Endothelial cell of umbilical vein (primary cell): Measurements from ENCODE around the gene TRAPPC2B. TPM values are rescaled to one million over a fixed set of nuclear protein-coding genes. Genes with fewer than 3 reads are reported as not detected.

Source experiments
- BruUV-seq: library from RNA; stranded (reverse); fragments of 400-500 nt; replicated peaks from 2 replicates; lab custom pipeline; 2021; lab: Mats Ljungman, UMichigan
- CTCF ChIA-PET: fragments of 300-600, 350-600 bp; sonication (Branson Sonifier 250); formaldehyde crosslinking; loops from one replicate; lab custom pipeline; 2021; ENCODE audit warnings: antibody characterized with exemption, inconsistent platforms; lab: Charles Lee
- POLR2A ChIA-PET: fragments of 300-600, 350-600 bp; sonication (Branson Sonifier 250); formaldehyde crosslinking; loops from one replicate; lab custom pipeline; 2021; ENCODE audit warnings: antibody characterized with exemption, inconsistent platforms; lab: Charles Lee
- DNase-seq: peaks from one replicate; pipeline ENCODE4 v3.0.0-alpha.2; 2011; ENCODE audit warnings: low read depth, low spot score
- FAIRE-seq: peaks from 2 replicates; lab custom pipeline; 2011; peaks lifted over from hg19 to GRCh38; lab: Jason Lieb, UNC
- H2AFZ ChIP-seq: 2 replicates; pipeline ENCODE4 v1.6.0; 2012; ENCODE audit warnings: low read depth, low read length, control low read depth, inconsistent platforms
- H3K27ac ChIP-seq: 2 replicates; pipeline ENCODE4 v1.5.1; 2011; ENCODE audit warnings: low read depth, mild to moderate bottlenecking, control low read depth, low read length, moderate library complexity; ENCODE audit not compliant: insufficient read depth
- H3K27me3 ChIP-seq, 2 experiments: 2 replicates each; pipeline versions ENCODE4 v1.6.0 to v1.6.1; 2011; ENCODE audit warnings: low read length in 2 of 2, mixed read lengths in 1 of 2; ENCODE audit not compliant: control insufficient read depth in 2 of 2, insufficient read depth in 2 of 2
- H3K36me3 ChIP-seq, 2 experiments: 2 replicates in 1 of 2; 3 replicates in 1 of 2; pipeline ENCODE4 v1.5.1; 2011; ENCODE audit warnings: low read length in 2 of 2, mild to moderate bottlenecking in 1 of 2, moderate library complexity in 1 of 2; ENCODE audit not compliant: control insufficient read depth in 2 of 2, insufficient read depth in 2 of 2; ENCODE audit errors: extremely low read depth in 1 of 2
- H3K4me1 ChIP-seq: 3 replicates; pipeline ENCODE4 v1.5.1; 2011; ENCODE audit warnings: mild to moderate bottlenecking, low read length; ENCODE audit not compliant: control insufficient read depth, insufficient read depth; ENCODE audit errors: extremely low read depth
- H3K4me2 ChIP-seq: 2 replicates; pipeline ENCODE4 v1.6.1; 2011; ENCODE audit warnings: low read length, control low read depth, mixed read lengths; ENCODE audit not compliant: insufficient read depth
- H3K4me3 ChIP-seq, 3 experiments: fragments of 200-600 bp in 1 of 3; sonication (generic), shearing (Covaris generic) in 1 of 3; replicated peaks in 1 of 3; 2 replicates each; pipeline ENCODE4 v1.5.1; 2011 to 2016; ENCODE audit warnings: control low read depth in 3 of 3, low read length in 3 of 3, mild to moderate bottlenecking in 2 of 3, inconsistent platforms in 1 of 3, low read depth in 1 of 3, moderate library complexity in 1 of 3; ENCODE audit not compliant: insufficient read depth in 1 of 3
- H3K79me2 ChIP-seq: 2 replicates; pipeline ENCODE4 v1.6.0; 2012; ENCODE audit warnings: low read length, inconsistent platforms; ENCODE audit not compliant: control insufficient read depth, insufficient read depth
- H3K9ac ChIP-seq: replicated peaks from 2 replicates; pipeline ENCODE3; 2011; ENCODE audit warnings: low read length, control low read depth; ENCODE audit not compliant: insufficient read depth; ENCODE audit errors: extremely low read depth
- H3K9me1 ChIP-seq: replicated peaks from 3 replicates; pipeline ENCODE4 v1.6.0; 2011; ENCODE audit warnings: mild to moderate bottlenecking, low read length; ENCODE audit not compliant: control insufficient read depth, insufficient read depth; ENCODE audit errors: extremely low read depth
- H3K9me3 ChIP-seq: replicated peaks from 2 replicates; pipeline ENCODE4 v1.5.1; 2012; ENCODE audit warnings: low read length, inconsistent platforms; ENCODE audit not compliant: control insufficient read depth, insufficient read depth
- H4K20me1 ChIP-seq: replicated peaks from 2 replicates; pipeline ENCODE3; 2011; ENCODE audit warnings: mild to moderate bottlenecking, low read length; ENCODE audit not compliant: control insufficient read depth, insufficient read depth; ENCODE audit errors: extremely low read depth
- EZH2 ChIP-seq: IDR thresholded peaks from 2 replicates; pipeline ENCODE4 v1.6.1; 2012; ENCODE audit warnings: borderline replicate concordance, low read depth, mild to moderate bottlenecking, moderate library complexity, low read length, inconsistent platforms; ENCODE audit not compliant: severe bottlenecking
- FOS ChIP-seq: IDR thresholded peaks from 2 replicates; pipeline ENCODE4 v1.6.1; 2011; ENCODE audit warnings: mild to moderate bottlenecking, low read length, moderate library complexity, borderline replicate concordance; ENCODE audit not compliant: insufficient read depth
- GATA2 ChIP-seq: IDR thresholded peaks from 2 replicates; pipeline ENCODE4 v1.7.0; 2011; ENCODE audit warnings: low read depth, mild to moderate bottlenecking, moderate library complexity, mixed read lengths, low read length; ENCODE audit not compliant: insufficient read length, insufficient read depth
- JUN ChIP-seq: IDR thresholded peaks from 2 replicates; pipeline ENCODE4 v1.6.1; 2011; ENCODE audit warnings: borderline replicate concordance, low read depth; ENCODE audit not compliant: insufficient read length, insufficient read depth
- MYC ChIP-seq: IDR thresholded peaks from one replicate; pipeline ENCODE4 v1.6.1; 2011; ENCODE audit warnings: mild to moderate bottlenecking, low read depth, low read length
- POLR2A ChIP-seq: IDR thresholded peaks from 2 replicates; pipeline ENCODE4 v1.6.1; 2012; ENCODE audit warnings: low read depth, mild to moderate bottlenecking, control low read depth, low read length
- POLR2AphosphoS5 ChIP-seq: IDR thresholded peaks from 2 replicates; pipeline ENCODE4 v1.6.1; 2012; ENCODE audit warnings: low read depth, mild to moderate bottlenecking, control low read depth, low read length, moderate library complexity; ENCODE audit not compliant: insufficient read depth
- dilution Hi-C: fragments of 300-500 bp; cut with MboI; formaldehyde crosslinking; loops from one replicate; pipeline ENCODE4 v1.15.0; 2019; ENCODE audit warnings: low sequenced_read_pairs; ENCODE audit not compliant: extremely low pct_ligation_motif_present
- intact Hi-C: fragments of 100-400 bp; cut with micrococcal nuclease; formaldehyde crosslinking; loops from one replicate; pipeline ENCODE4 v1.10.0; 2022
- polyA plus RNA-seq, 4 experiments: library from polyadenylated mRNA; depleted of rRNA in 3 of 4; stranded (reverse) in 3 of 4; unstranded in 1 of 4; fragments of >200 nt; gene quantifications; 2 replicates each; pipeline versions ENCODE4 v1.2.1 to v1.2.3, GENCODE V29; 2011 to 2012; ENCODE audit warnings: missing spikeins in 1 of 4
- total RNA-seq: library from RNA; stranded (reverse); gene quantifications from 2 replicates; pipeline ENCODE4 v1.2.3, GENCODE V29; 2021
- TF ChIP-seq, protein P1 (sequence below), 2 donors: IDR thresholded peaks; 1 replicate in 1 of 2; 2 replicates in 1 of 2; pipeline ENCODE4 v1.5.1; 2011; ENCODE audit warnings: low read length in 2 of 2, mild to moderate bottlenecking in 2 of 2, moderate library complexity in 2 of 2, control low read depth in 1 of 2, inconsistent platforms in 1 of 2, low read depth in 1 of 2; ENCODE audit not compliant: insufficient read depth in 1 of 2; ENCODE audit errors: extremely low read depth in 1 of 2
- TF ChIP-seq, protein P2 (sequence below): IDR thresholded peaks from 2 replicates; pipeline ENCODE4 v1.6.1; 2011; ENCODE audit not compliant: insufficient read depth, insufficient read length

The TRAPPC2B gene
- total and polyA plus RNA-seq, 2 donors (not counting 3 experiments of a cell fraction or from before 2014, with no cell fraction given), result 6.3 to 24.3 TPM

DNA sequence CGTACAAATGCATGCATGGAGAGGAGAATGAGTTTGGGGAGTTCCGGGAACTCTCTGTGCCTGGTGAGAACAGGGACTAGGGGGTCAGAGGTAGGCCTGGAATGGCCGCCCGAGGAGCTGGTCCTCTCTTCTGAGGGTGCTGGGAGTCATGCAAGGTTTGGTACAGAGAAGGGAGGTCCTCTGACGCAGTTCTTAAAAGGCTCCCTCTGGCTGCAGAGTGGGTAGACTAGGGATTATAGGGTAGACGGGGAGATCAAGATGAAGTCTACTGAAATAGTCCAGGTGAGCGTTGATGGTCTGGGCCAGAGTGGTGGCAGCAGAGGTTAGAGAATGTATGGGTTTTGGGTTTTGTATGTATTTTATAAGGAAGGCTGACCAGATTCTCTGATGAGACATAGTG, 11.5 kb upstream of the TRAPPC2B start:
- Histone ChIP-seq H3K79me2 (peaks cover 11% of the 10 kb centered on the region), H3K27me3 (no peaks in the 10 kb centered on the region), H3K27ac (no peak overlapping the region), H4K20me1 (no peaks in the 10 kb centered on the region), H2AFZ (no peak overlapping the region), H3K4me2 (peak overlapping the region; percentile 46), H3K9me1 (no peaks in the 10 kb centered on the region), H3K9ac (peak overlapping the region; percentile 67), H3K4me1 (peaks cover 8% of the 10 kb centered on the region), H3K36me3 (peaks cover 6 to 25% of the 10 kb centered on the region in 2 experiments), H3K9me3 (peaks cover 7% of the 10 kb centered on the region), H3K4me3 (peak overlapping the region; percentile 42 to 73 (median 64))
- CTCF ChIA-PET, result no interaction called here
- dilution Hi-C loops, result no loop called here
- TF ChIP-seq, protein P1, sequence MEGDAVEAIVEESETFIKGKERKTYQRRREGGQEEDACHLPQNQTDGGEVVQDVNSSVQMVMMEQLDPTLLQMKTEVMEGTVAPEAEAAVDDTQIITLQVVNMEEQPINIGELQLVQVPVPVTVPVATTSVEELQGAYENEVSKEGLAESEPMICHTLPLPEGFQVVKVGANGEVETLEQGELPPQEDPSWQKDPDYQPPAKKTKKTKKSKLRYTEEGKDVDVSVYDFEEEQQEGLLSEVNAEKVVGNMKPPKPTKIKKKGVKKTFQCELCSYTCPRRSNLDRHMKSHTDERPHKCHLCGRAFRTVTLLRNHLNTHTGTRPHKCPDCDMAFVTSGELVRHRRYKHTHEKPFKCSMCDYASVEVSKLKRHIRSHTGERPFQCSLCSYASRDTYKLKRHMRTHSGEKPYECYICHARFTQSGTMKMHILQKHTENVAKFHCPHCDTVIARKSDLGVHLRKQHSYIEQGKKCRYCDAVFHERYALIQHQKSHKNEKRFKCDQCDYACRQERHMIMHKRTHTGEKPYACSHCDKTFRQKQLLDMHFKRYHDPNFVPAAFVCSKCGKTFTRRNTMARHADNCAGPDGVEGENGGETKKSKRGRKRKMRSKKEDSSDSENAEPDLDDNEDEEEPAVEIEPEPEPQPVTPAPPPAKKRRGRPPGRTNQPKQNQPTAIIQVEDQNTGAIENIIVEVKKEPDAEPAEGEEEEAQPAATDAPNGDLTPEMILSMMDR (IDR thresholded peaks at IDR 0.05; ENCODE audit: extremely low read depth in 1 of 2, insufficient read depth in 1 of 2, low read depth in 1 of 2, low read length in 2 of 2), result no peak
- TF ChIP-seq GATA2, result no peak
- no peak for TF ChIP-seq MYC
- no peak for TF ChIP-seq FOS
- no peak for TF ChIP-seq POLR2AphosphoS5
- TF ChIP-seq EZH2, result no peak
- TF ChIP-seq JUN, result no peak
- TF ChIP-seq, protein P2, sequence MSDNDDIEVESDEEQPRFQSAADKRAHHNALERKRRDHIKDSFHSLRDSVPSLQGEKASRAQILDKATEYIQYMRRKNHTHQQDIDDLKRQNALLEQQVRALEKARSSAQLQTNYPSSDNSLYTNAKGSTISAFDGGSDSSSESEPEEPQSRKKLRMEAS, result no peak
- TF ChIP-seq POLR2A, result no peak
- DNase-seq, result no peak
- BruUV-seq, result no TSS peak
- intact Hi-C loops, result loop anchor here (1.0 to 5.0 kb wide), 4 partner anchors 11 to 110 kb away; partner anchors contain the start of genes TRAPPC2B, ZNF460, ZNF547 and ZNF548
- no peak for FAIRE-seq
- POLR2A ChIA-PET, result no interaction called here
